Neural cell (in vitro differentiated cells): ENCODE results near the gene XRN1. TPM values are rescaled to one million over a fixed set of nuclear protein-coding genes. Genes with fewer than 3 reads are reported as not detected.

Experiments
- H2AFZ ChIP-seq: fragments of 200-600, 300-800 bp; sonication (generic), shearing (Covaris generic); 2 replicates; pipeline ENCODE4 v1.6.0; 2014; ENCODE audit warnings: low read depth, mild to moderate bottlenecking, antibody characterized with exemption, low read length, moderate library complexity
- H3F3A ChIP-seq: fragments of 200-600 bp; shearing (Covaris generic); 2 replicates; pipeline ENCODE4 v1.6.1; 2016; ENCODE audit warnings: mild to moderate bottlenecking, moderate library complexity, mixed read lengths, antibody characterized with exemption, low read length; ENCODE audit not compliant: insufficient read depth, poor library complexity, severe bottlenecking
- H3K27ac ChIP-seq: fragments of 200-600, 300-800 bp; sonication (generic), shearing (Covaris generic); 2 replicates; pipeline ENCODE4 v1.5.1; 2014; ENCODE audit warnings: mild to moderate bottlenecking, low read length, moderate library complexity
- H3K27me3 ChIP-seq: fragments of 300-800, 200-600 bp; sonication (generic), shearing (Covaris generic); 2 replicates; pipeline ENCODE4 v1.6.0; 2014; ENCODE audit warnings: mild to moderate bottlenecking, low read depth, low read length, moderate library complexity; ENCODE audit not compliant: insufficient read depth
- H3K36me3 ChIP-seq: fragments of 300-800, 200-600 bp; sonication (generic), shearing (Covaris generic); 2 replicates; pipeline ENCODE4 v1.5.1; 2014; ENCODE audit warnings: mild to moderate bottlenecking, antibody characterized with exemption, low read length, moderate library complexity; ENCODE audit not compliant: insufficient read depth
- H3K4me2 ChIP-seq: fragments of 300-800, 200-600 bp; sonication (generic), shearing (Covaris generic); 2 replicates; pipeline ENCODE4 v1.6.0; 2014; ENCODE audit warnings: mild to moderate bottlenecking, low read length
- H3K4me3 ChIP-seq: fragments of 300-800, 200-600 bp; sonication (generic), shearing (Covaris generic); 2 replicates; pipeline ENCODE4 v1.5.1; 2014; ENCODE audit warnings: mild to moderate bottlenecking, low read length, moderate library complexity
- H3K79me2 ChIP-seq: fragments of 200-600 bp; shearing (Covaris generic); replicated peaks from 2 replicates; pipeline ENCODE4 v1.6.0; 2014; ENCODE audit warnings: mild to moderate bottlenecking, low read length, moderate library complexity; ENCODE audit not compliant: insufficient read depth
- H3K9ac ChIP-seq: fragments of 300-800, 200-600 bp; sonication (generic), shearing (Covaris generic); 2 replicates; pipeline ENCODE4 v1.6.1; 2016; ENCODE audit warnings: mild to moderate bottlenecking, low read length, mixed read lengths
- H3K9me2 ChIP-seq: fragments of 200-600 bp; shearing (Covaris generic); 2 replicates; pipeline ENCODE4 v1.6.1; 2016; ENCODE audit warnings: mild to moderate bottlenecking, low read length, mixed read lengths; ENCODE audit not compliant: insufficient read depth
- H3K9me3 ChIP-seq: fragments of 200-600, 300-800 bp; sonication (generic), shearing (Covaris generic); 2 replicates; pipeline ENCODE4 v1.6.1; 2016; ENCODE audit warnings: mild to moderate bottlenecking, mixed run types, low read length, moderate library complexity, mixed read lengths
- H4K20me1 ChIP-seq: fragments of 200-600 bp; shearing (Covaris generic); 2 replicates; pipeline ENCODE4 v1.6.1; 2016; ENCODE audit warnings: mild to moderate bottlenecking, mixed run types; ENCODE audit not compliant: insufficient read depth
- EP300 ChIP-seq: fragments of 450-650 bp; conservative IDR thresholded peaks from 2 replicates; pipeline ENCODE4 v1.6.1; 2014; ENCODE audit warnings: antibody characterized with exemption, mild to moderate bottlenecking, moderate library complexity; ENCODE audit not compliant: poor library complexity, severe bottlenecking
- EZH2 ChIP-seq: fragments of 200-600, 300-800 bp; shearing (Covaris generic), sonication (generic); IDR thresholded peaks from 2 replicates; pipeline ENCODE4 v1.6.1; 2014; ENCODE audit warnings: antibody characterized with exemption, low read length, borderline replicate concordance, mild to moderate bottlenecking; ENCODE audit not compliant: insufficient read depth, poor library complexity, severe bottlenecking
- MXI1 ChIP-seq: fragments of 450-650 bp; conservative IDR thresholded peaks from 2 replicates; pipeline ENCODE4 v1.6.1; 2014; ENCODE audit warnings: antibody characterized with exemption, mild to moderate bottlenecking; ENCODE audit not compliant: poor library complexity, severe bottlenecking
- POLR2AphosphoS5 ChIP-seq: IDR thresholded peaks from 2 replicates; pipeline ENCODE4 v1.6.1; 2012
- RAD21 ChIP-seq: fragments of 450-650 bp; conservative IDR thresholded peaks from 2 replicates; pipeline ENCODE4 v1.6.1; 2014; ENCODE audit warnings: antibody characterized with exemption, mild to moderate bottlenecking, moderate library complexity
- REST ChIP-seq: IDR thresholded peaks from 2 replicates; pipeline ENCODE4 v1.6.1; 2012; ENCODE audit warnings: borderline replicate concordance
- SMC3 ChIP-seq: fragments of 450-650 bp; conservative IDR thresholded peaks from 2 replicates; pipeline ENCODE4 v1.6.1; 2014; ENCODE audit warnings: antibody characterized with exemption, mild to moderate bottlenecking, moderate library complexity; ENCODE audit not compliant: poor library complexity
- TAF1 ChIP-seq: IDR thresholded peaks from 2 replicates; pipeline ENCODE4 v1.6.1; 2012; ENCODE audit warnings: low read depth
- polyA minus RNA-seq: library from RNA; depleted of rRNA, polyadenylated mRNA; stranded (reverse); fragments of >200 nt; gene quantifications from 2 replicates; pipeline ENCODE4 v1.2.3, GENCODE V29; 2014
- polyA plus RNA-seq: library from polyadenylated mRNA; depleted of rRNA; stranded (reverse); fragments of >200 nt; gene quantifications from 2 replicates; pipeline ENCODE4 v1.2.3, GENCODE V29; 2014
- TF ChIP-seq, protein P1 (sequence below): fragments of 450-650 bp; IDR thresholded peaks from 2 replicates; pipeline ENCODE4 v1.5.1; 2014; ENCODE audit warnings: antibody characterized with exemption, mild to moderate bottlenecking, moderate library complexity; ENCODE audit not compliant: poor library complexity, severe bottlenecking

The XRN1 gene, protein sequence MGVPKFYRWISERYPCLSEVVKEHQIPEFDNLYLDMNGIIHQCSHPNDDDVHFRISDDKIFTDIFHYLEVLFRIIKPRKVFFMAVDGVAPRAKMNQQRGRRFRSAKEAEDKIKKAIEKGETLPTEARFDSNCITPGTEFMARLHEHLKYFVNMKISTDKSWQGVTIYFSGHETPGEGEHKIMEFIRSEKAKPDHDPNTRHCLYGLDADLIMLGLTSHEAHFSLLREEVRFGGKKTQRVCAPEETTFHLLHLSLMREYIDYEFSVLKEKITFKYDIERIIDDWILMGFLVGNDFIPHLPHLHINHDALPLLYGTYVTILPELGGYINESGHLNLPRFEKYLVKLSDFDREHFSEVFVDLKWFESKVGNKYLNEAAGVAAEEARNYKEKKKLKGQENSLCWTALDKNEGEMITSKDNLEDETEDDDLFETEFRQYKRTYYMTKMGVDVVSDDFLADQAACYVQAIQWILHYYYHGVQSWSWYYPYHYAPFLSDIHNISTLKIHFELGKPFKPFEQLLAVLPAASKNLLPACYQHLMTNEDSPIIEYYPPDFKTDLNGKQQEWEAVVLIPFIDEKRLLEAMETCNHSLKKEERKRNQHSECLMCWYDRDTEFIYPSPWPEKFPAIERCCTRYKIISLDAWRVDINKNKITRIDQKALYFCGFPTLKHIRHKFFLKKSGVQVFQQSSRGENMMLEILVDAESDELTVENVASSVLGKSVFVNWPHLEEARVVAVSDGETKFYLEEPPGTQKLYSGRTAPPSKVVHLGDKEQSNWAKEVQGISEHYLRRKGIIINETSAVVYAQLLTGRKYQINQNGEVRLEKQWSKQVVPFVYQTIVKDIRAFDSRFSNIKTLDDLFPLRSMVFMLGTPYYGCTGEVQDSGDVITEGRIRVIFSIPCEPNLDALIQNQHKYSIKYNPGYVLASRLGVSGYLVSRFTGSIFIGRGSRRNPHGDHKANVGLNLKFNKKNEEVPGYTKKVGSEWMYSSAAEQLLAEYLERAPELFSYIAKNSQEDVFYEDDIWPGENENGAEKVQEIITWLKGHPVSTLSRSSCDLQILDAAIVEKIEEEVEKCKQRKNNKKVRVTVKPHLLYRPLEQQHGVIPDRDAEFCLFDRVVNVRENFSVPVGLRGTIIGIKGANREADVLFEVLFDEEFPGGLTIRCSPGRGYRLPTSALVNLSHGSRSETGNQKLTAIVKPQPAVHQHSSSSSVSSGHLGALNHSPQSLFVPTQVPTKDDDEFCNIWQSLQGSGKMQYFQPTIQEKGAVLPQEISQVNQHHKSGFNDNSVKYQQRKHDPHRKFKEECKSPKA (N-terminal part only)
- polyA plus RNA-seq = 21.1 and 24.8 TPM in 2 replicates
- polyA minus RNA-seq = 73.0 and 93.0 TPM in 2 replicates

- Histone ChIP-seq H3K9me3 (no peaks in the 10 kb centered on the region), H3K36me3 (no peaks in the 10 kb centered on the region), H3K9me2 (no peaks in the 10 kb centered on the region), H3K9ac (peak within 1 kb of the TSS; percentile 87), H3K27me3 (no peaks in the 10 kb centered on the region), H2AFZ (peak within 1 kb of the TSS; percentile 92), H3K4me2 (peak within 1 kb of the TSS; percentile 80), H3K4me3 (peak within 1 kb of the TSS; percentile 92), H3F3A (no peaks in the 10 kb centered on the region), H4K20me1 (no peaks in the 10 kb centered on the region), H3K79me2 (peaks cover 45% of the 10 kb centered on the region), H3K27ac (peak within 1 kb of the TSS; percentile 81)
- TF ChIP-seq POLR2AphosphoS5 (peak; percentile 81), REST (peak; percentile 28), EZH2 (no peak), TAF1 (no peak), SMC3 (peak; percentile 35), RAD21 (no peak), EP300 (peak; percentile 35), MXI1 (peak; percentile 64)
- TF ChIP-seq, protein P1, sequence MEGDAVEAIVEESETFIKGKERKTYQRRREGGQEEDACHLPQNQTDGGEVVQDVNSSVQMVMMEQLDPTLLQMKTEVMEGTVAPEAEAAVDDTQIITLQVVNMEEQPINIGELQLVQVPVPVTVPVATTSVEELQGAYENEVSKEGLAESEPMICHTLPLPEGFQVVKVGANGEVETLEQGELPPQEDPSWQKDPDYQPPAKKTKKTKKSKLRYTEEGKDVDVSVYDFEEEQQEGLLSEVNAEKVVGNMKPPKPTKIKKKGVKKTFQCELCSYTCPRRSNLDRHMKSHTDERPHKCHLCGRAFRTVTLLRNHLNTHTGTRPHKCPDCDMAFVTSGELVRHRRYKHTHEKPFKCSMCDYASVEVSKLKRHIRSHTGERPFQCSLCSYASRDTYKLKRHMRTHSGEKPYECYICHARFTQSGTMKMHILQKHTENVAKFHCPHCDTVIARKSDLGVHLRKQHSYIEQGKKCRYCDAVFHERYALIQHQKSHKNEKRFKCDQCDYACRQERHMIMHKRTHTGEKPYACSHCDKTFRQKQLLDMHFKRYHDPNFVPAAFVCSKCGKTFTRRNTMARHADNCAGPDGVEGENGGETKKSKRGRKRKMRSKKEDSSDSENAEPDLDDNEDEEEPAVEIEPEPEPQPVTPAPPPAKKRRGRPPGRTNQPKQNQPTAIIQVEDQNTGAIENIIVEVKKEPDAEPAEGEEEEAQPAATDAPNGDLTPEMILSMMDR = no peak
These were observed at the start of gene XRN1 for GRCh38 chr3:142447852-142448823. Gene XRN1 (minus strand): TSS chr3:142448037. CDS start chr3:142447944, 93 bp downstream.
